ENCODE results near the gene DCDC2C.

The DCDC2C gene

GRCh38 chr2:3662239-3662638, 41.1 kb upstream of the DCDC2C start:
- no peak overlapping the region for H3K4me3 ChIP-seq (ENCODE audit: low read length)
- no peaks in the 10 kb centered on the region for H3K36me3 ChIP-seq (ENCODE audit: insufficient read depth, low read length)
- H3K9me3 ChIP-seq (replicated peaks; ENCODE audit: low read length): no peaks in the 10 kb centered on the region
- H3K4me2 ChIP-seq (ENCODE audit: low read length): no peak overlapping the region
- no peaks in the 10 kb centered on the region for H3K27me3 ChIP-seq (ENCODE audit: control insufficient read depth, insufficient read depth, low read length)
- H3K4me1 ChIP-seq (ENCODE audit: control insufficient read depth, insufficient read depth, low read length): no peaks in the 10 kb centered on the region
- no peak overlapping the region for H3K9ac ChIP-seq (ENCODE audit: low read depth, low read length)

DNA sequence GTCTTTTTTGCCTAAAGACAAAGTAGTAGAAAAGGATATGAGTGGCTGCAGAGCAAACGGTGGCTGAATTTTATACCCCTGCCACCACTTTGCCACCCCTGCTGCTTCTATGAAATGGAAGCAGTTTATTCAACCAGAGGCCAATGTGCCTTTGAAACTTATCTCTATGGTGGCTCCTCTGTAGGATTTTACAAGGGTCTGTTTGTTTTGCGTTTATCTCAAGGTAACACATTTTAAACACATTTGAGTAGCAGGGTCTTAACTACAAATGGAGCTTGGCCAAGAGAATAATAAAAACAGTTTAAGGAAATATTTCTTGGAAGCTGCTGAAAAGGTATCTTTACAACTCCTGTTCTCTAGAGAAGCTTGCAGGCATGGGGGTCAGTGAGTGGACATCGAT, 39.3 kb upstream of the DCDC2C start:
- Histone ChIP-seq H3K9ac (ENCODE audit: low read depth, low read length) (no peak overlapping the region), H3K4me1 (ENCODE audit: control insufficient read depth, insufficient read depth, low read length) (no peaks in the 10 kb centered on the region), H3K27me3 (ENCODE audit: control insufficient read depth, insufficient read depth, low read length) (no peaks in the 10 kb centered on the region), H3K4me3 (ENCODE audit: low read length) (no peak overlapping the region), H3K9me3 (replicated peaks; ENCODE audit: low read length) (no peaks in the 10 kb centered on the region), H3K4me2 (ENCODE audit: low read length) (no peak overlapping the region), H3K36me3 (ENCODE audit: insufficient read depth, low read length) (no peaks in the 10 kb centered on the region)

DNA sequence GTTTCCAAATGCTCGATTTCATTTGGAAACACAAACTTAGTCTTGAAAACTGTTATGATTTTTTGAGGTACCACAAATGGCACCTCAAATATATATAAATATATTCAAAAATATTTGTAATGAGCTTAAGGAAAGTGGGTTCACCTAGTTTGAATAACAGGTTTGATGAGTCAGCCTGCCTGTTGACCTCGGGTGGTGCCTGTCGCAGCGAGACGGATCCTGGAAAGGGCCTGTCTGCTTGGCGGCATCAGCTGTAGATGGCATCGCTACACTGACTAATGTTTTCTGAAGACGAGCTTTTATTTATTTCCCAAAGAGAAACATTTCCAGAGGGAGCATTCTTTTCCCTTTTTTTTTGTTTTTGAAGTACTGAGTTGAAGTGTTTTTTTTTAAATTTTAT, 38.5 kb upstream of the DCDC2C start:
- H3K27me3 ChIP-seq (ENCODE audit: control insufficient read depth, insufficient read depth, low read length): no peaks in the 10 kb centered on the region
- H3K9me3 ChIP-seq (replicated peaks; ENCODE audit: low read length): no peaks in the 10 kb centered on the region
- H3K4me2 ChIP-seq (ENCODE audit: low read length): no peak overlapping the region
- no peak overlapping the region for H3K4me3 ChIP-seq (ENCODE audit: low read length)
- H3K4me1 ChIP-seq (ENCODE audit: control insufficient read depth, insufficient read depth, low read length): no peaks in the 10 kb centered on the region
- no peak overlapping the region for H3K9ac ChIP-seq (ENCODE audit: low read depth, low read length)
- no peaks in the 10 kb centered on the region for H3K36me3 ChIP-seq (ENCODE audit: insufficient read depth, low read length)

GRCh38 chr2:3665886-3666612, 37.3 kb upstream of the DCDC2C start:
- no peaks in the 10 kb centered on the region for H3K4me1 ChIP-seq (ENCODE audit: control insufficient read depth, insufficient read depth, low read length)
- H3K27me3 ChIP-seq (ENCODE audit: control insufficient read depth, insufficient read depth, low read length): no peaks in the 10 kb centered on the region
- no peaks in the 10 kb centered on the region for H3K9me3 ChIP-seq (replicated peaks; ENCODE audit: low read length)
- no peaks in the 10 kb centered on the region for H3K36me3 ChIP-seq (ENCODE audit: insufficient read depth, low read length)
- H3K4me2 ChIP-seq (ENCODE audit: low read length): no peak overlapping the region
- H3K4me3 ChIP-seq (ENCODE audit: low read length): no peak overlapping the region
- H3K9ac ChIP-seq (ENCODE audit: low read depth, low read length): no peak overlapping the region

DNA sequence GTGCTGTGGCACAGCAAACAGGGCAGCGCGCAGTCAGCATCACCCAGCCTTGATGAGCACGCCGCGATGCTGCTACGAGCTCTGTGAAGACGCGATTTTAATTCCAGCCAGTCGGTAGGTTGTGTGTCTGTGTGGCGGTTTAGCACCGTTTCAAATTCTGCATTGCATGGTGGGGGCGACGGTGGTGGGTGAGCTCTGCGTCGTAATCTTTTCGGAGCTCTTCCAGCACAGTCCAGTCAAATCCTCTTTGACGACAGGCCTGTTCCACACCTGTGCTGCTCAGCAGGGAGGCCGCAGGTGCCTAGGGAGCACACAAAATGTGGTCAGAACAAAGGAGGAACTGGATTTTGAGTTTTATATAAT, 36.8 kb upstream of the DCDC2C start:
- Histone ChIP-seq H3K4me3 (ENCODE audit: low read length) (no peak overlapping the region), H3K36me3 (ENCODE audit: insufficient read depth, low read length) (no peaks in the 10 kb centered on the region), H3K27me3 (ENCODE audit: control insufficient read depth, insufficient read depth, low read length) (no peaks in the 10 kb centered on the region), H3K9me3 (replicated peaks; ENCODE audit: low read length) (no peaks in the 10 kb centered on the region), H3K9ac (ENCODE audit: low read depth, low read length) (no peak overlapping the region), H3K4me2 (ENCODE audit: low read length) (no peak overlapping the region), H3K4me1 (ENCODE audit: control insufficient read depth, insufficient read depth, low read length) (no peaks in the 10 kb centered on the region)

- Histone ChIP-seq H3K36me3 (ENCODE audit: insufficient read depth, low read length) (no peaks in the 10 kb centered on the region), H3K9ac (ENCODE audit: low read depth, low read length) (no peak overlapping the region), H3K4me2 (ENCODE audit: low read length) (no peak overlapping the region), H3K4me1 (ENCODE audit: control insufficient read depth, insufficient read depth, low read length) (no peaks in the 10 kb centered on the region), H3K27me3 (ENCODE audit: control insufficient read depth, insufficient read depth, low read length) (no peaks in the 10 kb centered on the region), H3K4me3 (ENCODE audit: low read length) (no peak overlapping the region), H3K9me3 (replicated peaks; ENCODE audit: low read length) (no peaks in the 10 kb centered on the region)
Measured at GRCh38 chr2:3667151-3667631, 36.2 kb upstream of the DCDC2C start.

DNA sequence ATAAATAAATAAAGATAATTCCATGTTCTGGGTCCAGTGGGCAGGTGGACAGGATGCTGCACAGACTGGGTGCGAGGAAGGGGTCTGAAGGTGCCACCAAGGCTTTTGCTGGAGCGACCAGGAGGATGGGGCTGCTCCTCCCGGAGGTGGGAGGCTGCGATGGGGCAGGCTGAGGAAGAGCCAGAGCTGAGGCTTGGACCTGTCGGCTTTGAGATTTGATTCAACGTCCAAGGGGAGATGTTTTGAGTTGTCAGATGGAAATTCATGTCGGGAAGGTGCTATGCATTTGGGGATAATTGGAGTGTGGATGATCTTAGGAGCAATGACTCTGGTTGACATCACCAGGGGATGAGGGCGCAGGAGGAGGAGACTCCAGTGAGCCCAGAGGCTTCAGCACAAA, 33.7 kb upstream of the DCDC2C start:
- peaks cover 2% of the 10 kb centered on the region for H3K27me3 ChIP-seq (ENCODE audit: control insufficient read depth, insufficient read depth, low read length)
- no peaks in the 10 kb centered on the region for H3K36me3 ChIP-seq (ENCODE audit: insufficient read depth, low read length)
- no peak overlapping the region for H3K9ac ChIP-seq (ENCODE audit: low read depth, low read length)

DNA sequence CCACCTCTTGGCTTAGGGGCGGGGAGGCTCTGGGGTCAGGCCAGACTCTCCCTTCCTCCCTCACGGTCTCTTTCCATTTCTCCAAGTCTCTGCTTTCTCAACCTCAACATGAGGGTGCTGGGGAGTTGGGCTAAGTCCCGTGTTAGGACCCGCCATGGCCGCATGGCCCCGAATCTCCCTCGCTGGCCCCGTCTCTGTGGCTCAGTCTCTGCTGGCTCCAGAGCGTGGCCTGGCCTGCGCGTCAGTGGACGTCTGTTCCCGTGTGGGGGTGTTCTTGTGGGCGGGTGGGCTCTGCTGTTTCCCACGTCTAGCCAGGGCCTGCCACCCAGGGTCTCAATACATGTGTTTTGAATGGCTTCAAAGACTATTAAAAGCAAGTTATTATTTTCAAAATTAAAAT, 33.0 kb upstream of the DCDC2C start:
- H3K9ac ChIP-seq (ENCODE audit: low read depth, low read length): no peak overlapping the region
- peaks cover 2% of the 10 kb centered on the region for H3K27me3 ChIP-seq (ENCODE audit: control insufficient read depth, insufficient read depth, low read length)
- no peak overlapping the region for H3K4me2 ChIP-seq (ENCODE audit: low read length)
- no peaks in the 10 kb centered on the region for H3K9me3 ChIP-seq (replicated peaks; ENCODE audit: low read length)
- H3K4me1 ChIP-seq (ENCODE audit: control insufficient read depth, insufficient read depth, low read length): no peaks in the 10 kb centered on the region
- no peaks in the 10 kb centered on the region for H3K36me3 ChIP-seq (ENCODE audit: insufficient read depth, low read length)
- no peak overlapping the region for H3K4me3 ChIP-seq (ENCODE audit: low read length)

More for the DNA sequence above, 33.7 kb upstream of the DCDC2C start:
- no peaks in the 10 kb centered on the region for H3K4me1 ChIP-seq (ENCODE audit: control insufficient read depth, insufficient read depth, low read length)
- H3K9me3 ChIP-seq (replicated peaks; ENCODE audit: low read length): no peaks in the 10 kb centered on the region
- no peak overlapping the region for H3K4me2 ChIP-seq (ENCODE audit: low read length)
- no peak overlapping the region for H3K4me3 ChIP-seq (ENCODE audit: low read length)

DNA sequence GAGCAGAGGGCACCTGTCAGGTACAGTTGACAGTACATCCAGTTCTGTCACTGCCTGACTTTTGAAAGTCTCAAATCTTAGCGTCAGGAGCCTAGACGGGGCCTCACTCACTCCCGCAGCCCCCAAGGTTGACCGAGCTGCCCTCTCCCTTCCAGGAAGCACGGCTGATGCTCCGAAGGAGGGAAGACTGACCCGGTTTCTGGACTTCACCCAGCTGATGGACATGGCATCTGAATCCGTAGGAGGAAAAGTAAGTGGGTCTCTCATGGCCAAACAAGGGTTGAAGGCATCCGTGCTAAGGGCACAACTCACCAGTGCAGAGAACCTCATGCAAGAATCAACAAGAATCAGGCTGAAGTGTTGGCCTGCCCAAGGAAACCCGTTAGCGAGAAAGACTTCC, 32.4 kb upstream of the DCDC2C start:
- no peak overlapping the region for H3K9ac ChIP-seq (ENCODE audit: low read depth, low read length)
- H3K9me3 ChIP-seq (replicated peaks; ENCODE audit: low read length): no peaks in the 10 kb centered on the region
- no peaks in the 10 kb centered on the region for H3K4me1 ChIP-seq (ENCODE audit: control insufficient read depth, insufficient read depth, low read length)
- peaks cover 2% of the 10 kb centered on the region for H3K27me3 ChIP-seq (ENCODE audit: control insufficient read depth, insufficient read depth, low read length)
- no peak overlapping the region for H3K4me3 ChIP-seq (ENCODE audit: low read length)
- H3K4me2 ChIP-seq (ENCODE audit: low read length): no peak overlapping the region
- H3K36me3 ChIP-seq (ENCODE audit: insufficient read depth, low read length): no peaks in the 10 kb centered on the region

DNA sequence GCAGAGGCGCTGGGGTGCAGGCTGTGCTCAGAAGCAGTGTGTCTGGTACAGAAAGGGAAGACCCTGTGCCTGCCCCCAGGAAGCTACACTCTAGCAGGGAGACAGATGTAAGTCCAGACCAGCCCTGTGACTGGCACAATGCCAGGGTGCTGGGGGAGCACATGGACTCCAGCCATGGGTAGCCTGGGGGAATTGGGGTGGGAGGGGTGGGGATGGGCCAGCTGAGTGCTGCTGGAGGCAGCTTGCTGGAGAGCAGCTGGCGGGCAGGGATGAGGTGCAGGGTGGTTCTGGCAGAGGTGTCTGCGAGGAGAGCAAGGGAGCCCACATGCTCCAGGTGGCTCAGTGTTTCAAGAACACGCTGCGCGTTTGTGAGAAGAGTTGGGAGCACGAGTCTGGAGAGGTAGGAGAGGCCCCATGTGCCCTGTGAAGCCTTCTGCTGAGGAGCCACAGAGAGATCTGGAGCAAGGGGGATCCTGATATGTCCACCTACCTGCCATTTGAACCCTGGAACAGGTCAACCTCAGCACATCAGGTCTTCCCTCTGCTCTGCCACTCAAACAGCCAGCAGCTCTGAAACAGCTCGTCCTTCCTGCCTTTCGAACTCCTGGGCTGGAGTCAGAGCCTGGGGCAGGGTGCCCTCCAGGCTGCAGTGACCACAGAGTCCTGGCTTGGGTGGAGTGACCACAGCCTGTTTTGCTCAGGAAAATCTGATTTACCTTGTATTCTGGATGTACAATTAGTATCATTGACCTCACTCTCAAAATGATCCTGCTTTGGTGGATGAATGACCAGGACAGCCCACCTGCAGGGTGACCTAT, 30.3 kb upstream of the DCDC2C start:
- Histone ChIP-seq H3K9ac (ENCODE audit: low read depth, low read length) (no peak overlapping the region), H3K4me3 (ENCODE audit: low read length) (no peak overlapping the region), H3K27me3 (ENCODE audit: control insufficient read depth, insufficient read depth, low read length) (peaks cover 2% of the 10 kb centered on the region), H3K36me3 (ENCODE audit: insufficient read depth, low read length) (no peaks in the 10 kb centered on the region), H3K4me2 (ENCODE audit: low read length) (no peak overlapping the region), H3K9me3 (replicated peaks; ENCODE audit: low read length) (no peaks in the 10 kb centered on the region), H3K4me1 (ENCODE audit: control insufficient read depth, insufficient read depth, low read length) (no peaks in the 10 kb centered on the region)

GRCh38 chr2:3674066-3674845, 29.1 kb upstream of the DCDC2C start:
- no peak overlapping the region for H3K4me2 ChIP-seq (ENCODE audit: low read length)
- peaks cover 2% of the 10 kb centered on the region for H3K27me3 ChIP-seq (ENCODE audit: control insufficient read depth, insufficient read depth, low read length)
- no peaks in the 10 kb centered on the region for H3K9me3 ChIP-seq (replicated peaks; ENCODE audit: low read length)
- no peak overlapping the region for H3K9ac ChIP-seq (ENCODE audit: low read depth, low read length)
- no peaks in the 10 kb centered on the region for H3K4me1 ChIP-seq (ENCODE audit: control insufficient read depth, insufficient read depth, low read length)
- no peaks in the 10 kb centered on the region for H3K36me3 ChIP-seq (ENCODE audit: insufficient read depth, low read length)
- H3K4me3 ChIP-seq (ENCODE audit: low read length): no peak overlapping the region

Measured in skeletal muscle satellite cell (primary cell).